Measurements from ENCODE around the gene FADS6. TPM values are rescaled to one million over a fixed set of nuclear protein-coding genes. Genes with fewer than 3 reads are reported as not detected.
"Not testable (repeated sequence)": the region's sequence is repeated elsewhere in the genome, so short reads cannot be mapped to it uniquely, and the experiment has no call there.

Gene FADS6
- total RNA-seq, 1 donor from 2014 or later, result not detected

GRCh38 chr17:74870028-74870427 lies 23.4 kb downstream of the FADS6 start:
- not testable (repeated sequence) for DNase-seq (ENCODE audit: low read depth in 2 of 2)

GRCh38 chr17:74868908-74869255 lies 24.6 kb downstream of the FADS6 start:
- DNase-seq (ENCODE audit: low read depth in 2 of 2), result no peak

- no peak for DNase-seq (ENCODE audit: low read depth in 2 of 2)
Measured at GRCh38 chr17:74868251-74868907, 25.1 kb downstream of the FADS6 start.

- DNase-seq (ENCODE audit: low read depth in 2 of 2), result no peak
Measured at GRCh38 chr17:74866198-74866835, 27.1 kb downstream of the FADS6 start.

GRCh38 chr17:74865504-74866197 lies 27.8 kb downstream of the FADS6 start:
- DNase-seq (ENCODE audit: low read depth in 2 of 2), result no peak

GRCh38 chr17:74864866-74865395 lies 28.5 kb downstream of the FADS6 start:
- peak; percentile 30 to 61 for DNase-seq (ENCODE audit: low read depth in 2 of 2)

- no peak for DNase-seq (ENCODE audit: low read depth in 2 of 2)
Measured at GRCh38 chr17:74864297-74864865, 29.1 kb downstream of the FADS6 start.

GRCh38 chr17:74863420-74864296 lies 29.8 kb downstream of the FADS6 start:
- no peak for DNase-seq (ENCODE audit: low read depth in 2 of 2)

- no peak for DNase-seq (ENCODE audit: low read depth in 2 of 2)
Measured at GRCh38 chr17:74862919-74863318, 30.5 kb downstream of the FADS6 start.

- DNase-seq (ENCODE audit: low read depth in 2 of 2), result peak in 1 of 2 donors; percentile 52
Measured at GRCh38 chr17:74862108-74862901, 31.1 kb downstream of the FADS6 start.

- DNase-seq (ENCODE audit: low read depth in 2 of 2), result no peak
Measured at GRCh38 chr17:74861662-74862107, 31.7 kb downstream of the FADS6 start.

- DNase-seq (ENCODE audit: low read depth in 2 of 2), result no peak
Measured at GRCh38 chr17:74860872-74861661, 32.4 kb downstream of the FADS6 start.

- no peak for DNase-seq (ENCODE audit: low read depth in 2 of 2)
Measured at GRCh38 chr17:74860229-74860871, 33.1 kb downstream of the FADS6 start.

- DNase-seq (ENCODE audit: low read depth in 2 of 2), result no peak
Measured at GRCh38 chr17:74859459-74860228, 33.8 kb downstream of the FADS6 start, which contains the start of gene GRIN2C. Gene GRIN2C, minus strand, starts transcription at chr17:74859885. Its CDS starts 4,793 bp downstream, at chr17:74855092.

GRCh38 chr17:74858672-74859458 lies 34.6 kb downstream of the FADS6 start:
- no peak for DNase-seq (ENCODE audit: low read depth in 2 of 2)

- DNase-seq (ENCODE audit: low read depth in 2 of 2), result no peak
Measured at GRCh38 chr17:74857191-74857590, 36.2 kb downstream of the FADS6 start.

- no peak for DNase-seq (ENCODE audit: low read depth in 2 of 2)
Measured at GRCh38 chr17:74856112-74856511, 37.3 kb downstream of the FADS6 start.

All from dermis microvascular lymphatic vessel endothelial cell (primary cell).